GM21528 (cell line): ENCODE data around the gene RAB26.

Source experiments
- ATAC-seq: cut with Tn5 transposase; IDR thresholded peaks from one replicate; pipeline ENCODE4 v1.9.1; 2021; ENCODE audit warnings: mild to moderate bottlenecking, moderate library complexity; ENCODE audit not compliant: unreplicated experiment, low FRiP score

The RAB26 gene

DNA sequence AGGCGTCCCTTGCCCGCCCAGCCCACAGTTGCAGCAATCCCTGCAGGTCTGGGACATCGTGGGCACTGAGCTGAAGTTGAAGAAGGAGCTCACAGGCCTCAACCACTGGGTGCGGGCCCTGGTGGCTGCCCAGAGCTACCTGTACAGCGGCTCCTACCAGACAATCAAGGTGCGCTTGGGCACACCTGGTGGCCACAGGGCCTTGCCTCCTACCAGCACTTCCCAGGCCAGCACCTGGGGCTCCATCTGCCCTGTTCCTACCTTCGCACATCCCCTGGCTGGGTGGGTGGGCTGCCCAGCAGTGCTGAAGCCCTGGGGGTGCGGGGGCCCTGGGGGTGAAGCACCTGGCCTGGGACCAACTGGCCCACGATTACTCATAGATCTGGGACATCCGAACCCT lies 27.0 kb downstream of the RAB26 start:
- ATAC-seq = no peak

- no peak for ATAC-seq
Measured at GRCh38 chr16:2176047-2176446, 27.6 kb downstream of the RAB26 start.

DNA sequence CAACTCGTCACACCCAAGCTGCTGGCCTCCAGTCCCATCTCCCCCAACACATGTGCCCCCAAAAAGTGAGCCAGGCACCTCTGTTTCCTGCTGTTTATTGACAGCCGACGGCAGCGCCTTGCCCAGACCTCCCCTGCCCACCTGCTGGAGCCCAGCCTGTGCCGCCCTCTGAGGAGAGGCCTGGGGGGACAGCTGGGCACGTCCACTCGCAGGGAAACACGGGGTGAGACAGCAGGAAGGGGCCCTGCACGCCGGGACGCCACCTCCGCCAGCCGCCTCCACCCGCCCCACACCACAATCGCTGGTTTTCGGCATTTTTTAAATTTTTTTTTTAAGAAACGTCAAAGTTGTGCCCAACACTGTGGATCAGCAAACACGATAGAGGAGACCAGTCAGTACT lies 28.7 kb downstream of the RAB26 start:
- no peak for ATAC-seq

DNA sequence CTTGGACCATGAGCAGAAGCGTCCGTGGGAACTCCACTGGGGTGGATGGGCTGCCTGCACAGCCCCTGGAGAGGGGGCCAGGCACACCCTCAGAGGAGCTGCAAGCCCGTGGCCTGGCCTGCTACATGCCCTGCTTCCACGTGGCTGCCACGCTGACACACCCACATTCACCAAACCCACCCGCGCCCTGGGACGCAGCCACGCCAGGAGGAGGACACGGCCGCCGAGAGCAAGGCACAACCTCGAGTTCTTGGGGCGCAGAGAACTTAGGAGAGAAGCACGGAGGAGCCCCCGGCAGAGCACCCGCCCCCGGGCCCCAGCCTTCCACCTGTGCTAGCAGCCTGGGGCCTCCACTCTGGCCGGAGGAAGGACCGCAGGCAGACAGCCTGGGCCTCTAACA lies 29.1 kb downstream of the RAB26 start:
- ATAC-seq = no peak

- no peak for ATAC-seq
Measured at GRCh38 chr16:2178321-2179106, 30.1 kb downstream of the RAB26 start.

DNA sequence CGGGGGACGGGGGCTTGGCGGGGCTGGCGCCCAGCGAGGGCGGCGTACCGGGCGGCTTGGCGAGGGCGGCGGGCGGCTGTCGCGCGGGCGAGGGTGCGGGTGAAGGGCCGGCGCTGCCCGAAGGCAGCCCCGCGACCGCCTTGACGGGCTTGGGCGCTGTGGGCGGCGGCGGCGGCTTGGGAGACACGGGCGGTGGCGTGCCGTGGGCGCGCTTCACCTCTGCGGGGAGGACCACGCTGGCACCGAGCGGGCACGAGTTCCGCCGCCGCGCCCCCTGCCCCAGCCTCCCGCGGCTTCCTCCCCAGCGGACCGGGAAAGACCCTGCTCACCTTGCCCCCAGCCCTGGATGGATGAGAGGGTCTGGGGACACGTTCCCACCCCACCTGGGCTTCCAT lies 30.7 kb downstream of the RAB26 start:
- no peak for ATAC-seq

GRCh38 chr16:2179576-2179975 lies 31.2 kb downstream of the RAB26 start:
- ATAC-seq = no peak

- ATAC-seq = no peak
Measured at GRCh38 chr16:2180461-2180860, 32.0 kb downstream of the RAB26 start.

DNA sequence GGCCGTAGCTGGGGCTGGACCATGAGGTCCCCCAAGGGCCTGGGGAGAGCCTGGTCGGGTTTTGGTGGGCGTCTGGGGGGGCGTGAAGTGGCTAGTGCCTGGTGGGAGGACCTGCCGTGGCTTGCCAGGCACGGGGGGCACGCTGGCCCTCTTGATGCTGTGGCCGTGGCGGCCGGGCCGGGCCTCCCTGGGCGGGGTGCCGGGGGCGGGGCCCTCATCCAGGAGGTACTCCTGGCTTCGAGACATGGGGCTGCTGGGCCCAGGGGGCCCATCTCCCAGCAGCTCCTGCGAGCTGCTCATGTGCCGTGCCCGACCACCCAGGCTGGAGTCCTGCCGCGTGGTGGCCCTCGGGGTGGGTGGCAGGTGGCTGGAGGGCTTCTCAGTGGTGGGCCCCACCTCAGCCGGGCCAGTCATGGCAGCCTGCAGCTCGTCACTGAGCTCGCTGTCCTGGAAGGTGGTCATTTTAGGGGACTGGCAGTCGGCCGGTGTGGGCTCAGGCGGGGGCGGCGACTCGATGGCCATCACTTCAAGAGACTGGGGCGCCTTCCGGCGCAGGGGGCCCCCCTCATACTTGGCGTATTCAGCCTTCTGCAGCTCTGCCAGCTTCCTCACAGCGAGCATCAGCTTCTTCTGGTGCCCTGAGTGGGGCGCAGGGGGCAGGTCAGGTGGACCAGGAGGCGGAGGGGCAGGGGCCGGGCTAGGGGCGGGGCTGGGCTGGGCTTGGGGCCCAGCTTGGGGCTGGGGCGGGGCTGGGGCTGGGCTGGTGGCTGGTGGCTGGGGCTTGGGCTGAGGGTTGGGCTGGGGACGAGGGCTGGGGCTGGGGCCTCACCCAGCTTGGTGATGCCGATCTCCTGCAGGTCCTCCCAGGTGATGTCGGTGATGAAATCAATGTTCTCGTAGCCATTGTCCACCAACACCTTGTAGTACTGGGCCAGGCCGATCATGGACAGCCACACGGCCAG lies 32.8 kb downstream of the RAB26 start:
- no peak for ATAC-seq

DNA sequence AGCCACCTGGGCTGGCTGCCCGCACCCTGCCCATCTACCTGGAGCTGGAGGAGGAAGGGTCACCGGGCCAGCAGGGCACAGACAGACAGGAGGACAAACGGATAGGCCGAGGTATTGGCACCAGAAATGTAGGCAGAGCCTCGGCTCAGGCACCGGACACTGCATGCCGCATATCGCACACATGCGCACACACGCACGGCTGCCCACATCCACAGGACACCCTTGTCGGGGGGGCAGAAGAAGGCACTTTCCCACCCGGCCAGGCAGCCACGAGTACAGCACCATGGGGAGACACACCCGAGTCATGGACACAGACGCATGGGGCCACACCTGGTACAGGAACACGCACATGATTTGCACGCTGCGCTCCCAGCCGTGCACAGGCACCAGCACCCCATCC lies 33.5 kb downstream of the RAB26 start:
- no peak for ATAC-seq

- ATAC-seq = no peak
Measured at GRCh38 chr16:2183671-2184070, 35.2 kb downstream of the RAB26 start.

GRCh38 chr16:2184346-2184745 lies 35.9 kb downstream of the RAB26 start:
- ATAC-seq = no peak

- ATAC-seq = no peak
Measured at GRCh38 chr16:2184962-2185361, 36.5 kb downstream of the RAB26 start.

GRCh38 chr16:2186064-2186463 lies 37.6 kb downstream of the RAB26 start:
- ATAC-seq = no peak

DNA sequence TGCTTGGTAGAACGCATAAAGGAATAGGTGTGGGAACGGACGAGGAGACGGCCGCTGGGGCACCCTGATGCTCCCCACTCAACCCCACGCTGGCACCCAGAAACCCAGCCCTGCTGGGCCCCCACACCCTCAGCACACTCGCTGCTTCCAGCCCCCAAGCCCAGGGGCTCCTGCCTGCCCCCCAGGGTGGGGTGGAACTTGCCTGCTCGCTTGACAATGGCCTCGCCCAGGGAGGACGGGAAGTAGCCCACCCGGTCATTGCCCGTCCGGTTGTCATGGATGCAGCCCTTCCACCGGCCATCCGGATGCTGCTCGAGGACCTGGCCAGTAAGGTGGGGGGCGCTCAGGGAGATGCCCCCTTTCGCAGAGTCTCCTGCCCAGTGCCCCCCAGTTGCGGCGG lies 38.1 kb downstream of the RAB26 start:
- no peak for ATAC-seq

GRCh38 chr16:2187212-2187611 lies 38.8 kb downstream of the RAB26 start:
- ATAC-seq = no peak

DNA sequence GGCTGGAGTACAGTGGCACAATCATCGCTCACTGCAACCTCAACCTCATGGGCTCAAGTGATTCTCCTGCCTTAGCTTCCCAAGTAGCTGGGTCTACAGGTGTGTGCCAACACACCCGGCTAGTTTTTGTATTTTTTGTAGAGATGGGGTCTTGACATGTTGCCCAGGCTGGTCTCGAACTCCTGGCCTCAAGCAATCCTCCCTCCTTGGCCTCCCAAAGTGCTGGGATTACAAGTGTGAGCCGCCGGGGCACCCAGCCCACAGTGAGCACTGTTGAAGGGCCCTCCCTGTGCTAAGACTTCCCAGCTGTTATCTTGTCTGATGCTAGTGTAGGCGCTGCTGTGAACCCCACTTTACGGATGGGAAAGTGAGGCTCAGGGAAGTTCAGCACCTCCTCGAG lies 40.0 kb downstream of the RAB26 start:
- ATAC-seq = no peak

- ATAC-seq = no peak
Measured at GRCh38 chr16:2189252-2189893, 40.9 kb downstream of the RAB26 start.

DNA sequence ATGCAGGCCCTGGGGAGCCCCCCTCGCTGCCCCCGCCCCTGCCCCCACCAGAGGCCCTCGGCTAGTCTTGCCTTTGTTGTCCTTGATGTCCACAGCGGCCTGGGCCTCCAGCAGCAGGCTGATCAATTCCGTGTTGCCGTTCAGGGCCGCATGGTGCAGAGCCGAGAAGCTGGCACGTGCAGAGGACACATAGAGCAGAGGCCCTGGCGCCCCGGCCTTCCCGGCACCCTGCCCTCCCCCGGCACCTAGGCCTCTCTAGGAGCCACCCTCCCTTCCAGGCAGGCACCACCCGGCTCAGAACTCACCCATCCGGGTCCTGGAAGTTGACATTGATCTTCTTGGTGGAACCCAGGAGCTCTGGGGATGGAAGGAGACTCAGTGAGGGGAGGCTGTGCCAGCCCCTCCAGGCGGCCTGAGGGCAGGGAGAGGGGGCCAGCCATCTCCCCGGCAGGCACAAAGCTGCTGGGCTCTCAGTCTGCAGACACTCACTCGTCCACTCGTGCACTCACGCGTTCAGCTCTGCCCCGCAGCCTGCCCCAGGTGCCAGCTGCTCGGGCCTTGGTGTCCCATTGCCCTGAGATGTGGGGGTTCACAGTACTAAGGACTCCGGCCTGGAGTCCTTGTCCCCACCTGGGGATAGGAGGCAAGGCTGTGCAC lies 41.7 kb downstream of the RAB26 start:
- ATAC-seq = no peak

DNA sequence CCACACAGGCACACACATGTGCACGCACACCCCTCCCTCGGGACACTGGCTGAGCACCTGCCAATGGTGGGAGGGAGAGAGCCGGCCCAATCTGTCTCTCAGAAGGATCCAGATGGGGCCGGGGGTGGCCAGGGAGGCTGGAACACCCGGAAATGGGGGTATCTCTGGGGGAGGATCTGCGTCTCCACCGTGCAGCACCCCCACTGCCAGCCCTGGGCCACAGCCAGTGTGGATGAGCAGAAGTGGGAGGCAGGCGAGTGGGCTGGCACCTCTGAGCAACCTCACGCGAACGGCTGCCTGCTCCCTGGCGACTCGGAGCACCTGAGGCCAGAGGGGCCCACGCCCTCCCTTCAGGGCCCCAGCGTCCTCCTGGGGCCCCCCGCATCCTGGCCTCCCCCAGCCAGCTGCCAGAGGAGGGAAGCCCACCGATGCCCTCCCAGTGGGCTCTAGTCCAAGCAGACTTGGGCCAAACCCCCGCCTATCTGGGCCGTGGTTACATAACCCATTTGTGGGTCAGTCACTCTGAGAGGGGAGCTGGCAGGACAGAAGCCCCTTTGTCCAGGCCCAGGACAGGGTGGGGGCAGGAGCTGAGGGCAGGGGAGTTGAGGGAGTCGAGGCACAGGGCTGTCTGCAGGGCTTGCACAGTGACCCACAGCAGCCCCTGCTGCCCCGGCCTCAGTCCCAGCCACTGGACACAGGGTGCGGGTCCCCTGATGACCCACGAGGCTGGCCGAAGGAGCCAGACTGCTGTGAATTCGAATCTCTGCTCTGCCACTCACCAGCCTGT lies 42.4 kb downstream of the RAB26 start:
- ATAC-seq = no peak
